OCI-LY7 (cell line): ENCODE results near the gene GGT5. TPM values are rescaled to one million over a fixed set of nuclear protein-coding genes. Genes with fewer than 3 reads are reported as not detected.

Experiments
- BruUV-seq: library from RNA; stranded (reverse); fragments of 400-500 nt; replicated peaks from 2 replicates; lab custom pipeline; 2021; lab: Mats Ljungman, UMichigan
- CTCF ChIA-PET: fragments of 300-600 bp; sonication (Branson Sonifier 250); formaldehyde crosslinking; loops from one replicate; lab custom pipeline; 2022; ENCODE audit warnings: antibody characterized with exemption; ENCODE audit not compliant: unreplicated experiment; lab: Charles Lee
- POLR2A ChIA-PET: fragments of 300-600 bp; sonication (Branson Sonifier 250); formaldehyde crosslinking; loops from one replicate; lab custom pipeline; 2022; ENCODE audit warnings: antibody characterized with exemption; lab: Charles Lee
- DNase-seq: peaks from one replicate; pipeline ENCODE4 v3.0.0-alpha.2; 2015; ENCODE audit warnings: low spot score
- H2AFZ ChIP-seq: fragments of 200-600 bp; sonication (generic), shearing (Covaris generic); 2 replicates; pipeline ENCODE4 v1.6.1; 2014; ENCODE audit warnings: mild to moderate bottlenecking, antibody characterized with exemption, low read length, moderate library complexity
- H3K27ac ChIP-seq: fragments of 200-600 bp; sonication (generic); 2 replicates; pipeline ENCODE4 v1.5.1; 2014; ENCODE audit warnings: mixed run types, low read depth, mild to moderate bottlenecking, moderate library complexity, low read length, inconsistent platforms; ENCODE audit not compliant: poor library complexity, severe bottlenecking
- H3K36me3 ChIP-seq: fragments of 200-600 bp; sonication (generic); 2 replicates; pipeline ENCODE4 v1.6.1; 2014; ENCODE audit warnings: mild to moderate bottlenecking, antibody characterized with exemption, low read length, moderate library complexity, mixed read lengths; ENCODE audit not compliant: insufficient read depth
- H3K4me1 ChIP-seq: fragments of 200-600 bp; sonication (generic); 2 replicates; pipeline ENCODE4 v1.5.1; 2014; ENCODE audit warnings: mild to moderate bottlenecking, low read length; ENCODE audit not compliant: insufficient read depth, poor library complexity, severe bottlenecking
- H3K4me2 ChIP-seq: fragments of 200-600 bp; sonication (generic); 2 replicates; pipeline ENCODE4 v1.6.1; 2014; ENCODE audit warnings: mild to moderate bottlenecking, low read length
- H3K4me3 ChIP-seq: fragments of 200-600 bp; sonication (generic); 2 replicates; pipeline ENCODE4 v1.5.1; 2014; ENCODE audit warnings: mild to moderate bottlenecking, low read depth, low read length; ENCODE audit not compliant: poor library complexity, severe bottlenecking
- H3K79me2 ChIP-seq: fragments of 200-600 bp; sonication (generic); 2 replicates; pipeline ENCODE4 v1.6.1; 2016; ENCODE audit warnings: low read depth, mild to moderate bottlenecking, low read length, moderate library complexity, mixed read lengths; ENCODE audit not compliant: insufficient read depth
- H3K9me2 ChIP-seq: fragments of 200-600 bp; sonication (generic); 2 replicates; pipeline ENCODE4 v1.6.1; 2016; ENCODE audit warnings: mild to moderate bottlenecking, low read length, mixed read lengths; ENCODE audit not compliant: insufficient read depth
- H3K9me3 ChIP-seq: fragments of 200-600 bp; sonication (generic); 2 replicates; pipeline ENCODE4 v1.6.1; 2014; ENCODE audit warnings: mild to moderate bottlenecking, mixed run types, low read length, mixed read lengths
- H4K20me1 ChIP-seq: fragments of 200-600 bp; sonication (generic); 2 replicates; pipeline ENCODE4 v1.6.1; 2014; ENCODE audit warnings: mild to moderate bottlenecking, antibody characterized with exemption, low read length, moderate library complexity, mixed read lengths; ENCODE audit not compliant: insufficient read depth
- CTCF ChIP-seq: fragments of 200-600 bp; sonication (generic); conservative IDR thresholded peaks from 2 replicates; pipeline ENCODE4 v1.5.1; 2014; ENCODE audit warnings: mild to moderate bottlenecking, antibody characterized with exemption, low read length, moderate library complexity, mixed read lengths
- EZH2phosphoT487 ChIP-seq: fragments of 200-600 bp; sonication (generic); IDR thresholded peaks from 2 replicates; pipeline ENCODE4 v1.6.1; 2018; ENCODE audit warnings: low read depth, borderline replicate concordance, mild to moderate bottlenecking, mixed run types, antibody characterized with exemption, low read length, moderate library complexity, mixed read lengths
- intact Hi-C: fragments of 100-400 bp; cut with micrococcal nuclease; formaldehyde crosslinking; loops from one replicate; pipeline ENCODE4 v1.10.0; 2022; ENCODE audit not compliant: unreplicated experiment
- total RNA-seq, 2 experiments: library from RNA; depleted of rRNA in 1 of 2; stranded (reverse); fragments of >200 nt in 1 of 2; shearing (Covaris generic) in 1 of 2; gene quantifications; 2 replicates each; pipeline ENCODE4 v1.2.3, GENCODE V29; 2014 to 2022

The GGT5 gene
- total RNA-seq, 2 experiments from 2014 or later, result 0.06 TPM; not detected in 1

GRCh38 chr22:24181996-24182899 is 62.6 kb downstream of the GGT5 start:
- CTCF ChIA-PET, result no interaction called here
- no peak overlapping the region for H3K4me2 ChIP-seq
- H4K20me1 ChIP-seq, result no peaks in the 10 kb centered on the region

GRCh38 chr22:24181088-24181995 is 63.5 kb downstream of the GGT5 start, which contains the start of gene SUSD2:
SUSD2 (plus strand) TSS chr22:24181487; CDS start chr22:24181520, 33 bp downstream.
- intact Hi-C loops, result no loop called here
- no peaks in the 10 kb centered on the region for H3K9me2 ChIP-seq
- no peak within 1 kb of the TSS for H2AFZ ChIP-seq
- H3K79me2 ChIP-seq, result no peaks in the 10 kb centered on the region
- H3K4me3 ChIP-seq, result no peak within 1 kb of the TSS
- ChIA-PET POLR2A (no interaction called here), CTCF (no interaction called here)
- no peaks in the 10 kb centered on the region for H3K36me3 ChIP-seq
- TF ChIP-seq CTCF (no peak), EZH2phosphoT487 (no peak)
- H3K4me1 ChIP-seq, result no peaks in the 10 kb centered on the region
- DNase-seq, result no peak
- no TSS peak for BruUV-seq
- no peak within 1 kb of the TSS for H3K27ac ChIP-seq
- H3K9me3 ChIP-seq, result no peaks in the 10 kb centered on the region
- H4K20me1 ChIP-seq, result no peaks in the 10 kb centered on the region
- H3K4me2 ChIP-seq, result no peak within 1 kb of the TSS

More at GRCh38 chr22:24181996-24182899, 62.6 kb downstream of the GGT5 start:
- Histone ChIP-seq H3K9me3 (no peaks in the 10 kb centered on the region), H2AFZ (no peak overlapping the region), H3K27ac (no peak overlapping the region), H3K79me2 (no peaks in the 10 kb centered on the region), H3K4me3 (no peak overlapping the region), H3K4me1 (no peaks in the 10 kb centered on the region), H3K36me3 (no peaks in the 10 kb centered on the region), H3K9me2 (no peaks in the 10 kb centered on the region)
- peak; percentile 21 for DNase-seq
- TF ChIP-seq EZH2phosphoT487 (no peak), CTCF (no peak; the same call in 1 of the 2 replicates)
- intact Hi-C loops, result no loop called here
- BruUV-seq, result no TSS peak
- POLR2A ChIA-PET, result no interaction called here
